GM18873 (cell line): ENCODE measurements around the gene BCR.

Source experiments
- ATAC-seq: cut with Tn5 transposase; IDR thresholded peaks from one replicate; pipeline ENCODE4 v1.9.1; 2021; ENCODE audit warnings: mild to moderate bottlenecking, moderate library complexity, moderate number of reproducible peaks; ENCODE audit not compliant: unreplicated experiment, low FRiP score

The BCR gene

DNA sequence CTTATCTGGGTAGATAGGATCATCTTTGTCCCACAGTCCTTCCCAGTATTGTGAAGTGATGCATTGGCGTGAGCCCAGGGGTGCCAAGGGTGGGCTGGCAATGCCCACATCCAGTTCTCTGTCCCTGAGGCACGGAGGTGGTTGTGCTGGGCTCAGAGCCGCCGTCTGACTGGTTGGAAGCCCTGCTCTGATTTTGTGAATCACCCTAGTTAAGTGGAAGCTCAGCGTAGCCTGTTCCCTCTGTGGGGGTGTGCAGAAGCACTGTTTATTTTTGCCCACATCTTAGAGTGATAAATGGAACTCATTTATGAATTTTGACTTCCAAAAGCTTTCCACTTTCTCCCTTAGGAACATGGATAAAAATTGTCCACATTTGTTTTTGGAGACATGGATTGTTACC is 13.6 kb downstream of the BCR start:
- ATAC-seq, result no peak

DNA sequence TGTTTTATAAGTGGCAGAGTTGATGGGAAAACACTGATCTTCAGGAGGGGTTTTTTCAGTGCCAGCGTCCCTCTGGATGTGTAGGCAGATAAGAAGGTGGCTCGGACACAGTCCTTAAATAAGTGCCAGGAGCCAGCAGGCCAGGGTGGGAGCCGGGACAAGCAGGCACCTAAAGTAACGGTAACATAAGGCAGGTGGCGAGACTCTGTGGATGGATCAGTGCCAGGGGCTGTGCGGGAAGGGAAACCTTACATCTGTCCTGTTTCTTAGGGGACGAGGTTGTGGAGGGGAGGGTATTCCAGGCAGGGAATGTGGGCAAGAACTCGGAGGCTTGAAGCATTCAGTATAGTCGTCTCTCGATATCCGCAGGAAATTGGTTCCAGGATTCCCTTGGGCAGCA is 15.9 kb downstream of the BCR start:
- ATAC-seq, result no peak

DNA sequence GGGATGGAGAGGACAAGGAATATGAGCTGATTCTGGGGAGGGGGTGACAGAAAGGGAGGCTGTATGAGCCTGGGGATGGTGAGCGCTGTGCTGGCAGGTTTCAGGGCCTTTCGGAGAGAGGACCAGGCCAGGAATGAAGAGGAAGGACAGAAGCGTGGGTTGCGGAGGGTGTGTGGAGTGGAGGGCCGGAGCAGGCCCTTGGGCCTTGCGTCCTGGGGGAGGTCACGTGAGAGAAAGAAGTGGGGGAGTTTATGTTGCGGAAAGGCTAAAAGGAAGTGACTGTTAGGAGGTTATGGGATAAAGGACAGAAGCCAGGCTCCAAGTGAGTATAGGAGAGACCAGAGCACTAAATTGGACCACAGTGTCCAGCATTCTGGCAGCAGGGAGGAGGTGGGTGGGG is 17.5 kb downstream of the BCR start:
- ATAC-seq, result no peak

DNA sequence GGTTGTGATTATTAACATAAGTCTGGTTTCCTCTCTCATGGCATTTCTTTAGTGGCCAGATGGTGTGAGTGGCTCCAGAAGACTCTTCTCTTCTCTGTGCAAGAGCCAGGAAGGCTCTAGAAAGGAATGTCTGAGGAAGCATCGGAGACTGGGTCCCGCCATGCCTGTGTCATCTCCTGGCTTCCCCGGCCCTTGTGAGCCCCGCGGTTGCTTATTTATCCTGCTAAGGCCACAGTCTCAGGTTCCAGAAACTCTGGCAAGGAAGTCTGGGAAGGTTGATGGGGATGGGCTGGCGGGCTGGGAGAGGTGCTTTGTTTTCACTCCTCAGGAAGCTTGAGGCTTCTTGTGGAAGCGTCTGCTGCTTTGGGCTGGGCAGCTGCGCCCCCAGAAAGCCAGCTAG is 18.9 kb downstream of the BCR start:
- no peak for ATAC-seq

DNA sequence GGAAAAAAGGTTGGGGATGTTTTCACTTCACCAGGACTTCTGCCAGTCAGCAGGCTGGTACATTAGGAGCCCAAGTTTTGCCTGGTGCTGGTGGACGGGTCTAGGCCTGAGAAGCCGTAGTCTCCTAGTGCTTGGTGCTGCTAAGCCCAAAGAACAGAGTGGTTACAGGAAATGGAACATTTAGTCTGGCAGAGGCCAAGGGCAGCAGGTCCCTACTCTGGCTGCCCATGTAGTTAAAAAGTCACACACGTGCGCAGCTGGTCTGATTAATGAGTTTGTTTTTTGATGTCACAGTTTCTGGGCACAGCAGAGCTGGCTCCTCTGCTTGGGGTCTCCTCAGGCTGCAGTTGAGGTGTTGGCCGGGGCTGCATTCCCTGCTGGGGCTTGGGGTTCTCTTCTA is 20.6 kb downstream of the BCR start:
- no peak for ATAC-seq

DNA sequence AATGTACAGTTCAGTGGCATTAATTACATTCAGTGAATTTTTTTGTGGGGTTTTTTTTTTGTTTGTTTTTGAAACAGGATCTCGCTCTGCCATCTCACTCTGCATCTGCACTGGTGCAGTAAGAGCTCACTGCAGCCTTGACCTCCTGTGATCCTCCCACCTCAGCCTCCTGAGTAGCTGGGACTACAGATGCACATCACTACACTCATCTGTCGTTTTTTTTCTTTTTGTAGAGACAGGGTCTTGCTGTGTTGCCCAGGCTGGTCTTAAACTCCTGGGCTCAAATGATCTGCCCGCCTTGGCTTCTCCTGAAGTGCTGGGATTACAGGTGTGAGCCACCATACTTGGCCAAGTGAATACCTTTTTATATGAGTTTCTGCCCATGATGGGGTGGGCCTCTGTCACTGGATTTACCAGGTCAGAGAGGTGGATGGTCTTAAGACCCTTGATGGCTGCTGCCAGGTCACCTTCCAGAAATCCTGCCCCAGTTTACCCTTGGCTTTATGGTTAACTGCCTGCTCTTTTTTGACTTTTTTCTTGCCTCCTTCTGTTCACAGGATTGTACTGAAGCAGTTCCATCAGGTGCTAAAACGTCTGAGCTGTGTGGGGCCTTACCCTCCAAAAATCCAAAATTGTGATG is 22.6 kb downstream of the BCR start:
- no peak for ATAC-seq

DNA sequence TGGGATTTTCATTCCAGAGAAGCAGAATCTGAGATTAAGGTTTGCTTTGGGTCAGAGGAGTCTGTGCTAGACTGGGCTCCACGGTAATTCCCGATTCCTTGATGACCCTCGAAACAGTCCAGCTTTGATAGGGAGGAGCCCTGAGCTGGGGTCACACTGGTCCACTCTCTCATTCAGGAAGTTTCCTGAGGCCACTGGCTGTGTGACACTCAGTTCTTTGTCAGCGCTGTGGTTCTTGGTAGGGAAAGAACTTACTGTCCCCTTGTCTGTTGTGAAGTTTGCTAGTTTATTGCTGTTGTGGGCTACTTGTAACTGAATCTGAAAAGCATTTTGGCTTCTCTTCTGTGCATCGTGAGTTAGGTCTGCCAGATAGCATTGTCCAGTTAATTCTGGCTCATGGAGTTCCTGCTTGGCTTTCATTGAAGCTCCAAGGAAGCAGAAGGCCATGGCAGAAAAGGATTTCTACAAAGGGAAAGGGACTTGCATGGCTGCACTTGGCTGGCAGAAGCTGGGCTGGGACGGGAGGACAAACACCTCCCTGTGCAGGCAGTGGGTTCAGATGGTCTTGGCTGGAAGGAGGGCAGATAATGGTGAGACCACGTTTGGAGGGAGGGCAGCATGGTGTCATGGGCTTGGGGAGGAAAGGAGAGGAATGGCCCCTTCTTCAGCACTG is 23.3 kb downstream of the BCR start:
- no peak for ATAC-seq

DNA sequence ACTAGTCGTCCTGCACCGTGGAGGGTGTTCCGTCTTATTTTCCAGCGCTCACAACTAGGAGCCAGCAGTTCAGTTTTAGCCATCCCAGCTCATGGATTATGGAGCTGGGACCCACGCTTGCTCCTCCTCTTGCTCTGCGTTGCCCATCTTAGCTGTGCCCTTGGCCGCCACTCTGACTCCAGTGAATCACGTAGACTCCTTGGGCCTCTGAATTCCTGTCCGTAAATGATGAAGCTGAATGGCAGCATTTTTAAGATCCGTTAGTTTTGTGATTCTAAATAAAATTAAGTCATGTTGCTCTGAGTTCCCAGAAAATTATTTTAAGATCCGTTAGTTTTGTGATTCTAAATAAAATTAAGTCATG is 23.8 kb downstream of the BCR start:
- ATAC-seq, result no peak

DNA sequence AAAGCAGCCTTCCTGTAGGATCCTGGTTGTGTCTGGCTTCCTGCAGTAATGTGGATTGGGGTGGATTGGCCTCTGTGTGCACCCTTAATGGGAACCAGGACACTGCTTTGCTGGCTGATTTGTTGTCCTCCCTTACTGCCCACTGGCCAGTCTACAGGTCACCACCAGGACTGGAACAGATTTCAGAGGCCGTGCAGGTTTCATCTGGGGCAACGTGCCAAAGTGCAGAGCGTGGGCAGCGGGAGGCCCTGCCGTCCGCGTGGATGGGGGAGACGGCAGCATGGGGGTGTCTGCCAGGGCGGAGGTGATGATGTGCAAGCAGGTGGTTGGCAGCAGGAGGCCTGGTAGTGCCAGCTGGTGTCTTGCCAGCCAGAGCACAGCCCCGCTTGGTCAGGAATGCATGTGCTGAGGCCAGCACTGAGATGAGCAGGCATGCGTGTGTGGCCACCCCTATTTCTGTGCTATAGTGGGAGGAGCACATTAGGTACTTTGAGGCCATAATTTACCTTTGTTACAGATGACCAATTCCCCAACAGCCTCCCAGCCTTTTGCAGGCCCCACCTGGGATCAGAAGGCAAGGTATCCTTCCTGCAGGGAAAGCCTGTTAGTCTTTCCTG is 24.3 kb downstream of the BCR start:
- ATAC-seq, result no peak

DNA sequence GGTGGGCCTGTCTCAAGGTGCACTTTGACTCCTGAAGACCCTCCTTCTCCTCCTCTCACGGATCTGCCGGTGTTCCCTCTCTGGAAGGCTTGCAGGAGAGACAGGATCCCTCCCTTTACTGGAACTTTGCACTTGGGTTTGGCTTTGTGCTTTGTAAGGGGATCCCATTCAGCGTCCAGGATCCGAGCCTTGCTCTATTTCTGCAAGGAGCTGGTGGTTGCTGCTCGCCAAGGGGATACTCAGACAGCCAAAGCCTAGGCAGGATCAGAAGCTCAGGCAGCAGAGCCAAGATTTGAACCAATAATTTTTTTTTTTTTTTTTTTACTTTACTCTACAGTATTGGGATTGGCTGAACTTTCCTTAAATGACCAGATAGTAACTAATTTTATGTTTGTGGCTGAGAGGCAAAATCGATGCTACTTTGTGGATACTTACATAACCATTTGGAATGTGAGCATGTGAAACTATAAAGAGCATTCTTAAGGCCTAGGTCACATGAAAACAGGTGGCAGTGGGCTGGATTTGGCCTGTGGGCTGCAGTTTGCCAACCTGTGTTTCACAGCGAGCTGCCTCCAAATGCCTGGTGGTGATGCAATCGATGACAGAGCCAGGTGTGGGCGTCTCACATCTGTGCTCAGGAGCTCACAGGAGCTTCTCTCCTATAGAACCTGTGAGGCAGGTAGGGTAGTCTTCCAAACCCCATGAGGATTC is 25.2 kb downstream of the BCR start:
- no peak for ATAC-seq

DNA sequence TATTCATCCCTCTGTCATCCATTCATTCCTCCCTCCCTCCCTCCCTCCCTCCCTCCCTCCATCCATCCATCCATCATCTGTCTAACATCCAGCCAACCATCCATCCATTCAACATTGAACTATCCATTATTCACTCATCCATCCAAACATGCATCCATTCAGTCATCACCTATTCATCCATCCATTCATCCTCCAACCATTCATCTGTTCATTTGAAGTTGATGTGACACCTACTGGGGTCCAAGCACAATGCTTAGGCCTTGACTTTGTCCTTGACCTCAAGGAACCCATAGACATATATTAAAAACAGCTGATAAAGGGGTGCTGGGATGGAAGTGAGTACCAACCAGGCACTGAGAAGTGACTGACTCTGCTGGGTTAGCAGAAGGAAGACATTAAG is 26.6 kb downstream of the BCR start:
- ATAC-seq, result no peak

DNA sequence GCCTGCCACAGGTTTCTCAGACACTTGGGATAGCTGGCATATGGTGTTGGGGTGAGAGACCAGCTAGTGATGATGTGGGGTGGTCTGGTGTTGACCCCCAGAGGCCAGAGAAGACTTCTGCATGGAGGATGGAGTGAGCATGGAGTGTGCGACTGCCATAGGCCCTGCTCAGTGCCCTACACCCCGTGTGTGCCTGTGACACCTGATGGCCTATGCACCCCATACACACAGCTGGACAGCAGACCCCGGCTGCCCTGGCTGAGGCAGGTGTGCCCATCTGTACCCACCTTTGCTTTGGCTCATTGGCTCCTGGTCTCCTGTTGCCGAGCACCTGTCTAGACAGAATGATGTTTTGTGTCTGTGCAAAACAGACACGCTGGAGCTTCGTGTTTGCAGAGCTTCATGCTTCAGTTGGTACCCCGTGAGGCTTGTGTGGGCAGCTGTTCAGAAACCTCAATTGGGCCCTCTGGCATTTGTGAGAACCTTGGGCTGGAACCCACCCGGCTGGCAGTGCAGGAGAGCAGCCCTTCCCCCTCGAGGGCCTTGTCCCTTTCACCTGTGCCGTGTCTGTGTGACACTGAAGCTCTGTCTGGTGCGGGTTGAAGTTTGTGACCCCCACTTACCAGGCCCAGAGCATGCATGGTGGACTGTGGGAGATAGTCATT is 27.6 kb downstream of the BCR start:
- no peak for ATAC-seq

DNA sequence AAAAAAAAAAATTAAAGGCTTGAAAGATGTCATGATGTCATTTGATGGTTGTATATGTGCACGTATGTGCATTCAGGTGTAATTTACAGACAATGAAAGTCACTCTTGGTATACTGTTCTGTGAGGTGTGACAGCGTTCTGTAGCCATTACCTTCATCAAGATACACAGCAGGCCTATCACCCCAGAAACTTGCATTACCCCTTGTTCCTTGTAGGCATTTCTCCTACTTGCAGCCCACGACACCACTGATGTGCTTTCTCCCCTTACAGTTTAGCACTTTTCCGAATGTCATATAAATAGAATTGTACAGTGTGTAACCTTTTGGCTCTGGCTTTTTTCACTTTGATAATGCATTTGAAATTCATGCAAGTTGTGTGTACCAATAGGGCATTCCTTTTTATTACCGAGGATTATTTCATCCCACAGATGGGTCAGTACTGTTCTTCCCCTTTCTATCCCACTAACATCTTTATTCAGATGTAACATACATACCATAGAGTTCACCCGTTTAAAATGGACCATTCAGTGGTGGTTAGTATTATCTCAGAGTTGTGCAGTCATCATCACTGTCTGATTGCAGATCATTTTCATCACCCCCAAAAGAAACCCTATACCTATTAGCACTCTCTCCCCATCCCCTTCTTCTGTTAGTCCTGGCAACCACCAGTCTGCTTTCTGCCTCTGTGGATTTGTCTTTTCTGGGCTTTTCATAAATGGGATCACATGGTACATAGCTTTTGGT is 30.3 kb downstream of the BCR start:
- no peak for ATAC-seq

DNA sequence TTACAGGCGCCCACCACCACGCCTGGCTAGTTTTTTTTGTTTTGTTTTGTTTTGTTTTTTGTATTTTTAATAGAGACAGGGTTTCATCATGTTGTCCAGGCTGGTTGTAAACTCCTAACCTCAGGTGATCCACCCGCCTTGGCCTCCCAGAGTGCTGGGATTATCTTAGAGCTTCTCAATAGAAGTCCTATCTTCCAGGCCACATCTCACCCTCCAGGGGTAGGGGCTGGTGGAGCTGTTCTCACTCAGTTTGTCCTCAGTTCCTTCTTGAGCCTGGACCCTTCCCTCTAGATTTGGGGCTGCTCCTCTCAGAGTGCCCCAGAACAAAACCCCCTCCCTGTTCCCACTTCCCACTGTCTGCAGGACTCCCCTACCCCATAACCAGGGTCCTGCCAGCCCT is 31.3 kb downstream of the BCR start:
- no peak for ATAC-seq

DNA sequence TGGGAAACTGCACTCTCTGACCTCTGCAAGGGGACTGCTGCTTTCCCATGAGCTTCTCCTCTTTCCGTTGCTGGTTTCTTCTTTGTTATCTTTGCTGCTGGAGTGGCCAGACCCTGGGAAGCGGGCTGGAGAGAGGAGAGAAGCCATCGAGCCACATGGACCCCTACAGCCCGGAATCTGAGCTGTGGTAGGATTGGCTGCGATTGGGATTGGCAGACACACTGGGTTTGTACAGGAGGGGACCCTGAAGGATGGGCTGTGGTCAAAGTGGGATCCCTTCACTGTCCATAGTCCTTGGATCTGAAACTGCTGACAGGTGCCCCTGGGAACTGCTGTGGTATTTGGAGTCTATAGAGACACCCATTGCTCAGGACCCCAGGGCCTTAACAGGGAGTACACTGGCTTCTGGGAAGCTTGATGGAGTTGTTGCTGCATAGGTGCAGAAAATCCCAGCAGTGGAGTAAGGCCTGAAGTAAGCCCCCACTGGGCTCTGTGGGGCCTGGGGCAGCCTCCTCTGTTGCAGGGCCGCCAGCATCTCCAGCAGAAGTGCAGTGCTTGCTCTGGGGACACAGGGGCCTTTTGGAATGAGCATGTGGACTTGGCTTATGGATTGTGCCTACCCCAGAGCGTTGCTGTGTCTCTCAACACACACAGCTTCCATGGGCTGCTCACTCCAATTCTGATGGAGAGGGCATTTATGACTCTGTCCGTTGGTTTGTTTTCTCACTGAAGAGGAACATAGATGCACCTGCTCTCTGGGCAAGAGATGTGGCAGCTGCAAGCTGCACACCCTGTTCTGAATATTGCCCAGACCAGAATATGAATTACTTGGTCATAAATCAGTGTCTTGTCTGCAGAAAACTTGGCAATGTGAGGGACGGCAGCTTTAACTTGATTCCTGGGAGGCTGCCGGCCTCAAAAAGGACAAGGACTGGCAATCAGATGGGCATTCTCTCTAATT is 32.0 kb downstream of the BCR start:
- ATAC-seq, result no peak

DNA sequence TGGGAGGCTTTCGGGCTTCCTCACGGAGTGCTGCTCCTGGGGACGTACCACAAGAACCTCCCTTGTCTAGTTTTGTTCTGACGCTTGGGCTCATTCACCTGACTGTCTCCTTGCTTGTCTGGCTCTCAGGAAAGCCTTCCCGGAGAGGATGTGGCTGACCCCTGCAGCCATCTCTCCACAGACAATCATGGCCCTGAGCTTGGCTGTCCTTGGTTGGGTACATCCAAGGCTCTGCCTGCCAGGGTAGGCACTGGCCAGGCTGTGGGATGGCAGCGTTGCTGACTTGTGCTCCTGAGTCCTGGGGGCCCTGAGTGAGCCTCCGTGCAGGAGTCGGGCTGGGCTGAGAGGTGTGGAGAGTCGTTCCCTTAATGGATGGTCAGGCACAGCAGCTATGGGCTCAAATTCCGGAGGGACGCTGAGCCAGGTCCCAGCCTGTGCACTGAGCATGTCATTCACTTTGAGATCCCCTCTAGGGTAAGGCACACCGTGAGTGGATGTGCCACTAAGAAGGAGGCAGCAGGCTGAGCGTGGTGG is 32.8 kb downstream of the BCR start:
- no peak for ATAC-seq

DNA sequence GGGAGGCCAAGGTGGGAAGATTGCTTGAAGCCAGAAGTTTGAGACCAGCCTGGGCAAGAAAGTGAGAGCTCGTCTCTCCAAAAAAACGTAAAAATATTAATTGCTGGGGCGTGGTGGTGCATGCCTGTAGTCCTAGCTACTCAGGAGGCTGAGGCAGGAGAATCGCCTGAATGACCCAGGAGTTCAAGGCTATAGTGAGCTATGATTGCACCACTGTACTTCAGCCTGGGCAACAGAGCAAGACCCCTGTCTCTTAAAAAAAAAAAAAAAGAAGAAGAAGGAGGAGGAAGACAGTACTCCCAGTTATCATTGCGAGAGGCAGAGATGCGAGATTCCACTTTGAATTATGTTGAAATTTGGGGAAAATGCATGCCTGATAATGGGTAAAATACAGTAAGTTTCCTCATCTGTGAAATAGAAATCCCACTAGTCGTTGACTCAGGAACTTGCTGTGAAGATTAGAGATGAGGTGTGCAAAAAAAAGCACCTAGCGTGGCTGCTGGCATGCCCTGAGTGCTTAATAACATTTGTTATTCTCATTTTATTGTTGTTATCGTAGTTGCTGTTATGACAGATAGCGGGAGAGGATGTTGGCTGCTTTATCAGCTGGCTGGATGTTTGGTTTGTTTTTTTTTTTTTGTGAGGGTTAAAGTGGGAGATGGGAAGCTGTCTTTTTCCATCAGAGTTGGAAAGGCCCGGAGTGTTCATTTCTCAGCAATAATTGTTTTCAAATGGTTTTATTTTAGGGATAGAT is 33.4 kb downstream of the BCR start:
- ATAC-seq, result no peak

DNA sequence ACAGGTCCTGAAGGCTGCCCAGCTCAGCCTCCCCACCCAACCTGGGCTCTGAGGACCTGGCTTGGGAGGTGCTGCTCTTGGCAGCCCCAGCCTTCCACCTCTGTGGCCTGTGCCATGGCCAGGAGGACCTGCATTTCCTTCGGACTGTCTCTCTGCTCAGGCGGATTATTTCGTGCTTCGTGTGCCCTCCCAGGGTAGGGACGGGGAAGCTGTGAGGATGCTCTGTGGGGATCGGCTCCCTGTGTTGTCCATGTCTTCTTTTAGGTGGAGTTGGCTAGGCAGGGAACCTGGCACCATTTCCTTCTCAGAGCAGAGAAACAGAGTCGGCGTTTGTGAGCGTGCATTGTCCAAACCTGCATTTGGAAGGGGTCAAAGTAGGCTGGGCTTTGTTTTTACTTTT is 34.1 kb downstream of the BCR start:
- ATAC-seq, result no peak
